RPMI8226 (cell line): Measurements from ENCODE around the gene SYNJ2.

Experiments
- DNase-seq: peaks from one replicate; pipeline ENCODE4 v3.0.0-alpha.2; 2015

SYNJ2 gene

GRCh38 chr6:158030380-158031300 is 49.0 kb downstream of the SYNJ2 start:
- DNase-seq = no peak

- DNase-seq = no peak
Measured at GRCh38 chr6:158031381-158032353, 50.0 kb downstream of the SYNJ2 start.

GRCh38 chr6:158032354-158032733 is 50.7 kb downstream of the SYNJ2 start:
- DNase-seq = no peak

GRCh38 chr6:158033077-158033750 is 51.6 kb downstream of the SYNJ2 start:
- DNase-seq = no peak

- DNase-seq = no peak
Measured at GRCh38 chr6:158033751-158034702, 52.4 kb downstream of the SYNJ2 start.

- DNase-seq = no peak
Measured at GRCh38 chr6:158036261-158036660, 54.6 kb downstream of the SYNJ2 start.

GRCh38 chr6:158037021-158037420 is 55.4 kb downstream of the SYNJ2 start:
- DNase-seq = no peak

GRCh38 chr6:158037771-158038170 is 56.1 kb downstream of the SYNJ2 start:
- DNase-seq = no peak

- DNase-seq = no peak
Measured at GRCh38 chr6:158038291-158039177, 56.9 kb downstream of the SYNJ2 start.

- DNase-seq = no peak
Measured at GRCh38 chr6:158039178-158039557, 57.5 kb downstream of the SYNJ2 start.

GRCh38 chr6:158039571-158040050 is 57.9 kb downstream of the SYNJ2 start:
- DNase-seq = no peak

GRCh38 chr6:158040051-158040803 is 58.6 kb downstream of the SYNJ2 start:
- DNase-seq = no peak

- DNase-seq = no peak
Measured at GRCh38 chr6:158040804-158041347, 59.2 kb downstream of the SYNJ2 start.

GRCh38 chr6:158041370-158041769 is 59.7 kb downstream of the SYNJ2 start:
- DNase-seq = no peak

GRCh38 chr6:158041788-158042187 is 60.1 kb downstream of the SYNJ2 start:
- no peak for DNase-seq

- no peak for DNase-seq
Measured at GRCh38 chr6:158042245-158042798, 60.7 kb downstream of the SYNJ2 start.

- no peak for DNase-seq
Measured at GRCh38 chr6:158043008-158043407, 61.3 kb downstream of the SYNJ2 start.

GRCh38 chr6:158043586-158044524 is 62.2 kb downstream of the SYNJ2 start:
- no peak for DNase-seq
